Spleen (tissue), 7 donors: Measurements from ENCODE around the gene NXN.

Experiments
- POLR2A ChIP-seq, 3 donors: fragments of 450-650 bp; IDR thresholded peaks; one replicate each; pipeline ENCODE4 v1.5.1; 2017; ENCODE audit warnings: antibody characterized with exemption in 3 of 3, mild to moderate bottlenecking in 1 of 3
- POLR2AphosphoS5 ChIP-seq, 3 donors: sonication (generic); formaldehyde crosslinking; IDR thresholded peaks; one replicate each; pipeline ENCODE4 v1.5.1; 2017; ENCODE audit warnings: antibody characterized with exemption in 3 of 3
- TF ChIP-seq, protein P1 (sequence below), 11 experiments: fragments of 200-600 bp in 7 of 11; fragments of 450-650 bp in 4 of 11; sonication (generic) in 4 of 11; IDR thresholded peaks in 8 of 11; conservative IDR thresholded peaks in 3 of 11; 1 replicate in 7 of 11; 2 replicates in 4 of 11; pipeline versions ENCODE4 v1.4.0 to v1.8.0; 2016 to 2021; ENCODE audit warnings: antibody characterized with exemption in 11 of 11, inconsistent platforms in 4 of 11, mild to moderate bottlenecking in 1 of 11
- donor health status: DM: no; HTN: no; CAD: no; lungs with moderate emphysema.
- donor health status: DM: no; HTN: no; CAD: no.
- donor health status: DM: no; HTN: no; CAD: no.

DNA sequence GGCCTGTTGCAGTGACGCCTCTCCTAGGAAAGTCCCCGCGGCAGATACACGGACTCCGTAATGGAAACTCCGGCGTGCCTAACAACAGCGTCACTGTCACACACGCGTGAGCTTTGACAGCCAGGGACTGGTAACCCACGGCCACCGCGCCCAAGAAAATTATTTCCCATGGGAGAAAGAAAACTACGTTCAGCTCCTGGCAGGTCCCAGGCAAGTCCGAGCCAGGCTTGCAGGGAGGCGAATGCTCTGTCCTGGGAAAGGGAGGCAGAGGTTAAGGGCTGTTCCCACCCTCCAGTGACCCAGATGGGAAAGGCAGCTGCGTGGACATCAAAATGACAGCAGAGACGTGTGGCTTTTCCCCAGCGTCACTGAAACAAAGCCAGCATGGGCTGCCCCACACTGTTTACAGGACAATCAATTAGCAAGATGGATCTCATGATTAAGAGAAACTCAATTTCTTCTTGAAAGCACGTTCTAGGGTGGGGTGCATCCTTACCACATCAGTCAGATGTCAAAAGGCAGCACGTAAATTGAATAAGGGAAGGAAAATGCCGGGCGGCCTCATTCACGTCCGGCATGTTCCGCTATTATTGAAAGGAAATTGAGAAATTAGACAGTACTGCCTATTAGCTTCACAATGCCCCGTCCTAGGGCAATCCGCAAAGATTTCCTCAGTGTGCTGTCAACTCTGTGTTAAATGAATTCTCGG is 82.5 kb downstream of the NXN start:
- TF ChIP-seq, protein P1, sequence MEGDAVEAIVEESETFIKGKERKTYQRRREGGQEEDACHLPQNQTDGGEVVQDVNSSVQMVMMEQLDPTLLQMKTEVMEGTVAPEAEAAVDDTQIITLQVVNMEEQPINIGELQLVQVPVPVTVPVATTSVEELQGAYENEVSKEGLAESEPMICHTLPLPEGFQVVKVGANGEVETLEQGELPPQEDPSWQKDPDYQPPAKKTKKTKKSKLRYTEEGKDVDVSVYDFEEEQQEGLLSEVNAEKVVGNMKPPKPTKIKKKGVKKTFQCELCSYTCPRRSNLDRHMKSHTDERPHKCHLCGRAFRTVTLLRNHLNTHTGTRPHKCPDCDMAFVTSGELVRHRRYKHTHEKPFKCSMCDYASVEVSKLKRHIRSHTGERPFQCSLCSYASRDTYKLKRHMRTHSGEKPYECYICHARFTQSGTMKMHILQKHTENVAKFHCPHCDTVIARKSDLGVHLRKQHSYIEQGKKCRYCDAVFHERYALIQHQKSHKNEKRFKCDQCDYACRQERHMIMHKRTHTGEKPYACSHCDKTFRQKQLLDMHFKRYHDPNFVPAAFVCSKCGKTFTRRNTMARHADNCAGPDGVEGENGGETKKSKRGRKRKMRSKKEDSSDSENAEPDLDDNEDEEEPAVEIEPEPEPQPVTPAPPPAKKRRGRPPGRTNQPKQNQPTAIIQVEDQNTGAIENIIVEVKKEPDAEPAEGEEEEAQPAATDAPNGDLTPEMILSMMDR (IDR thresholded peaks at IDR 0.05 in 8 of 11, conservative IDR thresholded peaks at IDR 0.05 in 3 of 11) = no peak
- peak in 1 of 3 donors; percentile 14 for TF ChIP-seq POLR2A (IDR thresholded peaks at IDR 0.05)
- peak; percentile 11 to 68 (median 66) for TF ChIP-seq POLR2AphosphoS5 (IDR thresholded peaks at IDR 0.05)
